ENCODE measurements around the gene FRMD4B. TPM values are rescaled to one million over a fixed set of nuclear protein-coding genes. Genes with fewer than 3 reads are reported as not detected.
A peak's percentile ranks its signal among the peaks of the same experiment; 100 is the strongest.

Gene FRMD4B
- 10 to 100 TPM; 29.1 to 32.8 TPM for total RNA-seq

DNA sequence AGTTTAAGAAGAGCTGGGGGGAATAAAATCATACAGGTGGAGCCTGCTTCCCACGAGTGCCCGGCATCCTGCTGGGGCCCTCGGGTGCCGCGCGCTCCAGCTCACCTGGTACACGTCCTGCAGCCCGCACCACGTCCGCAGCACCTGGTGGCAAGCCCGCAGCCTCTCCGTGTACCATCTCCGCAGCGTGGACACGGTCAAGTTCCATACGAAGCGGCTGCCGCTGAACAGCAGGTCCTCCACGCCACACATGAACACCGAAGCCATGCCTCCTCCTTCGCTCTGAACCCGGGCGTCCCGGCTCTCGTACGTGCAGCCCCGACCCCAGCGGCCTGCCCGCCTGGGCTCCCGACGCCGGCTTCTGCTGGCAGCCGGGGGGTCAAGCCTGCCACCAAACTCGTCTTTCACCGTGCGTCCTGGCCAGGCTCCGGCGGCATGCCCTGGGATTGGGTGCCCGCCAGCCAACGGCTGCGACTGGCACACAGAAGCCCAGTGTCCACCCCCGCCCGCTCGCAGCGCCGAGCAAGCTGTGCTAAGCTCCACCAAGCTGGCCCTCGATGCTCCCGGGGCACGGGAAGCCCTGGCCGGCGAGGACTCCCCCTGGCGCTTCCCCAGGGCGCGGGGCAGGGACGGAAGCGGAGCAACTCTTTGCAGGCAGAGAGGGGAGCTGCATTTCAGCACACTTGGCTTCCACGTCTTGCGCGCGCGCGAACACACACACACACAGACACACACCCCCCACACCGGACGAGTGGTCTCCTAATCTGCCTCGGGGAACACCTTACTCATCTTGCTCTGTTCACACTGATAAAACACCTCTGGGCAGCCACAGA, at the start of gene FRMD4B:
TSS of gene FRMD4B (minus strand) at position 366 of the 833 bp plus-strand sequence. CDS start at position 267, 99 bp downstream.
- Mint-ChIP-seq H3K4me1 (ENCODE audit: low read depth) (peaks cover 10% of the 10 kb centered on the region), H3K27ac (no peak within 1 kb of the TSS), H3K36me3 (no peaks in the 10 kb centered on the region), H3K27me3 (peaks cover 53% of the 10 kb centered on the region), H3K4me3 (peak within 1 kb of the TSS; percentile 58), H3K9me3 (no peaks in the 10 kb centered on the region)
- POLR2A ChIA-PET = no interaction called here
- intact Hi-C loops (cut with micrococcal nuclease) = no loop called here
- peak; percentile 54 for DNase-seq
- CTCF ChIA-PET = interaction anchor here (0.6 to 1.8 kb wide), 13 partner anchors 12 to 266 kb away, joined by 3 to 21 read pairs (median 3); no protein-coding TSS in a partner anchor

DNA sequence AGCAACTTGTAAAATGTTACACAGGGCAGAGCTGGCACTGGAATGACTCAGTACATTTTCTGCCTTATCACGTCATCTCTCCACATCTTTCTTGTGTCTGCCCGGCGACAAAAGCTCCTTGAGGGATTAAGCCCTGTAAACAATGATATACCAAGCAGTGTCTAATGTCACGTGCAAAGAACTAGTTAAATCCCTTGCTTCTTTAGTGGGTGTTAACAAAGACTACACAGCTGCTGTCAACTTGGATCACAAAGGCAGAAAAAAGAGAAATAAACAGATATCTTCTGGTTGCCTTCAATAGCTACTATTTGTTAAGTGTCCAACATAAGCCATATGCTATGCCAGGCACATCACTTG, 48.1 kb upstream of the FRMD4B start:
- POLR2A ChIA-PET = interaction anchor here (1.0 kb wide), 1 partner anchor 11 kb away, joined by 3 read pairs; no protein-coding TSS in a partner anchor
- peaks cover 26% of the 10 kb centered on the region for H3K27me3 Mint-ChIP-seq
- H3K36me3 Mint-ChIP-seq = no peaks in the 10 kb centered on the region
- H3K27ac Mint-ChIP-seq = peak overlapping the region; percentile 66
- CTCF ChIA-PET = interaction anchor here (1.2 to 1.6 kb wide), 3 partner anchors 24 to 272 kb away, joined by 3 to 6 read pairs (median 4); no protein-coding TSS in a partner anchor
- no peaks in the 10 kb centered on the region for H3K9me3 Mint-ChIP-seq
- DNase-seq = peak; percentile 38
- peaks cover 47% of the 10 kb centered on the region for H3K4me1 Mint-ChIP-seq (ENCODE audit: low read depth)
- no peak overlapping the region for H3K4me3 Mint-ChIP-seq
- intact Hi-C loops (cut with micrococcal nuclease) = loop anchor here (2.0 to 10.0 kb wide), 4 partner anchors 235 to 439 kb away; no protein-coding TSS in a partner anchor

DNA sequence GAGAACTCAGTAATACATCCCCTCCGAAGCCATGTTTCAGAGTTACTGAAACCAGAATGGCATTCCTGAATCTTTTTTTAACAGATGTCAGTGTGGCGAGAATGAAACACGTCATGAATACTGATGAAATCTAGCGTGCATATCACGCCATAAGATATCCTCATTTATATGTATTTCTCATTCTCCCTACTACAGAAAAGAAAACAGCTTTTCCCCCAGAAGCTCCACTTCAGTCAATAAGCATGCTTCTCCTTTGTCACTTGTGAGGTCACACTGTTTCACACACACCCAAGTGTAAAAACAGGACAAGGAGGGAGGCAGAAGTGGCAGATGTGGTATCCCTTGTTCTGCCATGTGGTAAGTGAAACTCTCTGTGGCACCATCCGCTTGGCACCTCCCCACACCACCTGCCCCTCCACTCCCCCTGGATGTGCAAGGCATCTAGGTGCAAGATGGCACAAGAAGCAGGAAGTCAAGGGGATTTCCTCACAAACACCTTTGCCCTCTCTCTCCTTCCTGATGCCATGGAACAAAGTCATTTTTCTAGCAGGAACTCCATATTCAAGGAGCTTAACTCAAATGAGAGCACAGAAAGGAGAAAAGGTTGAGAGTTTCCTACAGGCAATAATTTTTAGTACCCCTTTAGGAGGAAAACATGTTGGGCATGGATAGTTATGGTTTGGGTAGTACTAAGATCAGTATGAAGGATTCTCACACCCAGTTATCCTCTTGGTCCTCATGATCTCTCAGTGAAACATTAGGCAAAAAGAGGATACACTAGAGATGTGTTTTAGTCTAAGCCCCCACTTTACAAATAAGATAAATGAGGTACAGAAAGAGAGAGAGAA, 47.5 kb upstream of the FRMD4B start:
- intact Hi-C loops (cut with micrococcal nuclease) = loop anchor here (10.0 kb wide), 1 partner anchor 439 kb away; no protein-coding TSS in a partner anchor
- Mint-ChIP-seq H3K9me3 (no peaks in the 10 kb centered on the region), H3K4me3 (no peak overlapping the region), H3K27me3 (peaks cover 26% of the 10 kb centered on the region), H3K27ac (peak overlapping the region; percentile 66), H3K36me3 (no peaks in the 10 kb centered on the region), H3K4me1 (ENCODE audit: low read depth) (peaks cover 49% of the 10 kb centered on the region)
- CTCF ChIA-PET = interaction anchor here (1.2 to 1.6 kb wide), 3 partner anchors 23 to 272 kb away, joined by 3 to 6 read pairs (median 4); no protein-coding TSS in a partner anchor
- POLR2A ChIA-PET = interaction anchor here (1.0 kb wide), 1 partner anchor 12 kb away, joined by 3 read pairs; no protein-coding TSS in a partner anchor
- DNase-seq = peak; percentile 63

DNA sequence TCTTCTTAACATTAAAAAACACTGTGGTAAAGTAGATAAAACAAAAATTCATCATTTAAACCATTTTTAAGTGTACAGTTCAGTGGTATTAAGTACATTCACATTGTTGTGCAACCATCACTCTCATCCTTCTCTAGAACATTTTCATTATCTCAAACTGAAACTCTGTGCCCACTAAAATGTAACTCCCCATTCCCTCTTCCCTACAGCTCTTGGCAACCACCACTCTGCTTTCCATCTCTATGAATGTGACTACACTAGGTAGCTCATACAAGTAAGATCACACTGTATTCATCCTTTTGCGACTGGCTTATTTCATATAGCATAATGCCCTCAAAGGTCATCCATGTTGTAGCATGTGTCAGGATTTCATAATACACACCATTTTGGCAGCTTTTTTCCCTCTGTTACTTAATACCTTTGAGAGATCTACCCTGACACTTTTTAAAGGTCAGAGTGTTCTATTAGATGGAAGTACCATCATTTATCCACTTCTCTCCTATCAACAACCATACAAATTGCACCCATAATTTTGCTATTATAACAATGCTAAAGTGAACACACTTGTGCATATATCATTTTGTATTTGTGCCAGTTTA, 42.9 kb upstream of the FRMD4B start:
- H3K4me3 Mint-ChIP-seq = no peak overlapping the region
- intact Hi-C loops (cut with micrococcal nuclease) = no loop called here

DNA sequence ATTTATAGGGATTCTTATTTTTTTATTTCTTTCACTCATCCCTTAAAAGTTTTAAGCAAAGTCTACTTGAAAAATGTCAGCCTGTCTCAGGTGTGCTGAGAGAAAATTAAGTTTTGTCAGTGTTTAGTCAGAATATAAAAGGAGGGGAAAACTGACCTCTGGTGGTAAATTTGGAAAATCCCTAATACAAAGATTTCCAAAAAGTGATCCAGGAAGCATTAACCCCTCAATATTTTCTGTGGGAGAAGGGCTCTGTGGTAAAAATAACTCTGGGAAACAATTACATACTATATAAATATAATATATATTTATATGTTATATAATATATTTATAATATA, 41.0 kb upstream of the FRMD4B start:
- no peaks in the 10 kb centered on the region for H3K36me3 Mint-ChIP-seq
- H3K27me3 Mint-ChIP-seq = peaks cover 17% of the 10 kb centered on the region
- no peak overlapping the region for H3K27ac Mint-ChIP-seq
- no peaks in the 10 kb centered on the region for H3K9me3 Mint-ChIP-seq
- POLR2A ChIA-PET = no interaction called here
- H3K4me1 Mint-ChIP-seq (ENCODE audit: low read depth) = peaks cover 7% of the 10 kb centered on the region
- CTCF ChIA-PET = interaction anchor here (0.8 to 6.5 kb wide), 6 partner anchors 14 to 307 kb away, joined by 3 to 45 read pairs (median 5); no protein-coding TSS in a partner anchor
- H3K4me3 Mint-ChIP-seq = no peak overlapping the region
- no peak for DNase-seq
- intact Hi-C loops (cut with micrococcal nuclease) = no loop called here

More for the DNA sequence above, 42.9 kb upstream of the FRMD4B start:
- no peak overlapping the region for H3K27ac Mint-ChIP-seq
- no peak for DNase-seq
- CTCF ChIA-PET = interaction anchor here (0.9 to 2.1 kb wide), 4 partner anchors 19 to 307 kb away, joined by 5 to 12 read pairs (median 6); no protein-coding TSS in a partner anchor
- H3K27me3 Mint-ChIP-seq = peaks cover 26% of the 10 kb centered on the region
- H3K4me1 Mint-ChIP-seq (ENCODE audit: low read depth) = peaks cover 18% of the 10 kb centered on the region
- POLR2A ChIA-PET = no interaction called here
- no peaks in the 10 kb centered on the region for H3K9me3 Mint-ChIP-seq
- no peaks in the 10 kb centered on the region for H3K36me3 Mint-ChIP-seq

DNA sequence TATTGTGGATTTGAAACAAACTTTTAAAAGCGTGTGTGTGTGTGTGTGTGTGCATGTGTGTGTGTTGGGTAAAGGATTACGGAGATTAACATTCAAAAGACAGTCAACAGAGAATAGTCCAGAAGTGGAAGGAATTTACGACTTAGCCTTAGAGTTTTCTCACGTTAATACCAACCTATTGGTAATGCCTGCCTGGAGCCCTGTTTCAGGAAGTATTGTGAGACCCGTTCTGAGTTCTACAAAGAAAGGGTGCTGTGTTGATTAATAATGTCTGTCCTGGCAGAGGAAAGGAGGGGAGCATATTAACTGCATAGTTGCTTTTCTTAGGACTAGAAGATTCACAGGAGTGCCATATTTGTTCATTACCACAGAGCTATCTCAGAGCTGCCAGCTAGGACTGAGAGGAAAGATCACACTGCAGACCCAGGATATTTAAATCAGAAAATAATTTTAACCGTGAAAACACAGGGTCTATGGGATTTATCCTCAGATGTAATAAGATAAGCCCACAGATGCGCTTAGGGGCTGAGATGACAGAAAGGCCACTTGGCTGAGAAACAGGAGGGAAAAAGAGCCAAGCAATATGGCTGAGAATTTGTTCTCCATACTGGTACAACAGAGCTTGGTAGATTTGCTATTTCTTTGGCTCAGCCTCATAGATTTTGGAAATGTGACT, 40.5 kb upstream of the FRMD4B start:
- H3K27ac Mint-ChIP-seq = no peak overlapping the region
- H3K36me3 Mint-ChIP-seq = no peaks in the 10 kb centered on the region
- ChIA-PET CTCF (interaction anchor here (0.8 to 6.5 kb wide), 7 partner anchors 15 to 306 kb away, joined by 3 to 45 read pairs (median 8); partner anchors contain the start of gene FRMD4B), POLR2A (no interaction called here)
- peaks cover 4% of the 10 kb centered on the region for H3K4me1 Mint-ChIP-seq (ENCODE audit: low read depth)
- H3K9me3 Mint-ChIP-seq = no peaks in the 10 kb centered on the region
- intact Hi-C loops (cut with micrococcal nuclease) = no loop called here
- H3K27me3 Mint-ChIP-seq = peaks cover 14% of the 10 kb centered on the region
- H3K4me3 Mint-ChIP-seq = no peak overlapping the region
- no peak for DNase-seq

DNA sequence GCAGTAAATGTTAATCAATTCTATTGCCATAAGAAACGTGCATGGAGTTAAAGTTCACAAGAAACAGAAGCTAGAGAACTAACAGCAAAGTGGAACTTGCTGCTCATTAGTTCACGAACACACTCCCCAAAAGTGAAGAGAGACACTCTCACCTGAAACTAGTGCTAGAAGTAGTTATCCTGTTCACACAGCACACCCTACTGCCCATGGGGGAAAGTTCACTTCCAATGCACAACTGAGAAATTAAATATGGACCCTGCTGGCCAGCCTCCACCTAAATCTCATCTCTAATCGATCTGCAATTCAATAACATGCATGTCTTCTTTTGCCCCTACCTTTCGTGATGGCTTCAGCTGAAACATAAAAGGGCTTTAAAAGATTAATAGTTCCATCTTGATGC, 39.4 kb upstream of the FRMD4B start:
- intact Hi-C loops (cut with micrococcal nuclease) = loop anchor here (1.0 to 2.0 kb wide), 2 partner anchors 14 to 264 kb away; no protein-coding TSS in a partner anchor
- H3K9me3 Mint-ChIP-seq = no peaks in the 10 kb centered on the region
- no peak overlapping the region for H3K27ac Mint-ChIP-seq
- H3K4me3 Mint-ChIP-seq = no peak overlapping the region
- H3K4me1 Mint-ChIP-seq (ENCODE audit: low read depth) = peaks cover 2% of the 10 kb centered on the region
- POLR2A ChIA-PET = no interaction called here
- no peaks in the 10 kb centered on the region for H3K36me3 Mint-ChIP-seq
- DNase-seq = peak; percentile 57
- peaks cover 2% of the 10 kb centered on the region for H3K27me3 Mint-ChIP-seq
- CTCF ChIA-PET = interaction anchor here (0.6 to 6.5 kb wide), 10 partner anchors 15 to 305 kb away, joined by 3 to 45 read pairs (median 6); partner anchors contain the start of gene FRMD4B

GRCh38 chr3:69423463-69424155, 37.7 kb upstream of the FRMD4B start:
- DNase-seq = no peak
- H3K27me3 Mint-ChIP-seq = no peaks in the 10 kb centered on the region
- H3K27ac Mint-ChIP-seq = no peak overlapping the region
- H3K9me3 Mint-ChIP-seq = no peaks in the 10 kb centered on the region
- H3K36me3 Mint-ChIP-seq = no peaks in the 10 kb centered on the region
- H3K4me1 Mint-ChIP-seq (ENCODE audit: low read depth) = peaks cover under 1% of the 10 kb centered on the region
- POLR2A ChIA-PET = no interaction called here
- intact Hi-C loops (cut with micrococcal nuclease) = loop anchor here (2.0 kb wide), 1 partner anchor 15 kb away; no protein-coding TSS in a partner anchor
- CTCF ChIA-PET = interaction anchor here (1.2 to 6.5 kb wide), 7 partner anchors 14 to 304 kb away, joined by 3 to 45 read pairs (median 4); no protein-coding TSS in a partner anchor
- H3K4me3 Mint-ChIP-seq = no peak overlapping the region

GRCh38 chr3:69422751-69423150, 36.9 kb upstream of the FRMD4B start:
- H3K27me3 Mint-ChIP-seq = no peaks in the 10 kb centered on the region
- H3K9me3 Mint-ChIP-seq = no peaks in the 10 kb centered on the region
- no peak overlapping the region for H3K27ac Mint-ChIP-seq
- intact Hi-C loops (cut with micrococcal nuclease) = no loop called here
- CTCF ChIA-PET = interaction anchor here (0.9 to 6.5 kb wide), 7 partner anchors 13 to 303 kb away, joined by 3 to 45 read pairs (median 4); no protein-coding TSS in a partner anchor
- H3K4me3 Mint-ChIP-seq = no peak overlapping the region
- H3K36me3 Mint-ChIP-seq = no peaks in the 10 kb centered on the region
- POLR2A ChIA-PET = no interaction called here
- no peak for DNase-seq
- no peaks in the 10 kb centered on the region for H3K4me1 Mint-ChIP-seq (ENCODE audit: low read depth)

DNA sequence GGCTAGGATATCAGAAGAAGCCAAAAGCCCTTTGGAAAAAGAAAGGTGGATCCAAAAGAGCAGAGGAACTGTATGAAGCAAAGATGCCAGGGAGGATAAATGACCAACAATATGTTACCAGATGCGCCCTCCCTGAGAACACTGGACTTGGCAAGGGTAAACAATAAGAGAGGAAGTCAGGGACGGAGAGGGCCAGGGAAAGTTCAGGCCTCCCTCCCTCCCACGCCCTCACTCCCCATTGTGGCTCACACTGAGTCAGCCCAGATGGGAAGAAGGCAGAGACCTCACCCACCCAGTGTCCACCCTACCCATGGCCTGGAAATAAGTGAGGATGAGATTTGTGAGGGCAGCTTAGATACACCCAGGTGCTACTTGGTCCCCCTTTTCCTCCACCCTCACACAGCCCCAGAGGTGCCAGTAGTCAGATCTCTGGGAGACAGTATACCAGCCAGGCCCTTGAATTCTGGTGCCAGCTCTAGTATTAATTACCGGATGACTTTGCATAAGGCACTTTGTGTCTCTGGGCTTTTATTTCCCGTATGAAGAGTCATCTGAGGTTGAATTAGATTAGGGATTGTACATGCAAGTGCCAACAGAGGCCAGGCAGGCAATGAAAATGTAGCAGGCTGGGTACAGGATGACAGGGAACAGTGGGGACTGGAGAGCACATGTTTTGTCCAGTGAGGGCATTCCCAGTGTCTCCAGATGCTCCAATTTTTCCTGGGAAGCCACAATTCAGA, 35.1 kb upstream of the FRMD4B start:
- Mint-ChIP-seq H3K27me3 (no peaks in the 10 kb centered on the region), H3K4me3 (no peak overlapping the region), H3K27ac (no peak overlapping the region), H3K4me1 (ENCODE audit: low read depth) (no peaks in the 10 kb centered on the region), H3K36me3 (no peaks in the 10 kb centered on the region), H3K9me3 (no peaks in the 10 kb centered on the region)
- no peak for DNase-seq
- intact Hi-C loops (cut with micrococcal nuclease) = no loop called here
- CTCF ChIA-PET = interaction anchor here (0.8 to 6.5 kb wide), 3 partner anchors 11 to 301 kb away, joined by 3 to 45 read pairs (median 22); no protein-coding TSS in a partner anchor
- POLR2A ChIA-PET = no interaction called here

Data from activated CD4-positive, alpha-beta memory T cell treated with anti-CD3 and anti-CD28 coated beads for 36 hours (primary cell).